GM12878 (cell line): ENCODE measurements around the gene SLC9C1. TPM values are rescaled to one million over a fixed set of nuclear protein-coding genes. Genes with fewer than 3 reads are reported as not detected.

Experiments
- ATAC-seq: fragments of 200-7000 bp; cut with Tn5 transposase; 3 replicates; pipeline ENCODE4 v1.9.1; 2020; ENCODE audit warnings: mild to moderate bottlenecking, moderate library complexity
- Bru-seq: library from RNA; stranded (reverse); fragments of 400-500 nt; gene quantifications from one replicate; lab custom pipeline; 2021; lab: Mats Ljungman, UMichigan
- BruChase-seq, 2 experiments: library from RNA; stranded (reverse); fragments of 400-500 nt; gene quantifications; one replicate each; lab custom pipeline; 2021; lab: Mats Ljungman, UMichigan
- BruUV-seq: library from RNA; stranded (reverse); fragments of 400-500 nt; replicated peaks from 2 replicates; lab custom pipeline; 2021; lab: Mats Ljungman, UMichigan
- CTCF ChIA-PET: fragments of 300-600 bp; sonication (Branson Sonifier 250); formaldehyde crosslinking; extraction: SDS; loops from one replicate; lab custom pipeline; 2021; ENCODE audit warnings: inconsistent platforms; lab: Yijun Ruan, JAX
- POLR2A ChIA-PET: fragments of 350-600 bp; formaldehyde crosslinking; extraction: SDS; loops from one replicate; lab custom pipeline; 2021; ENCODE audit warnings: inconsistent platforms; lab: Charles Lee
- RAD21 ChIA-PET: fragments of 300-600 bp; sonication (Branson Sonifier 250); formaldehyde crosslinking; loops from one replicate; lab custom pipeline; 2023; ENCODE audit warnings: antibody characterized with exemption; ENCODE audit not compliant: unreplicated experiment; lab: Charles Lee
- SMC1A ChIA-PET: fragments of 300-600 bp; sonication (Branson Sonifier 250); formaldehyde crosslinking; loops from one replicate; lab custom pipeline; 2023; ENCODE audit not compliant: unreplicated experiment, uncharacterized antibody; lab: Charles Lee
- DNase-seq: peaks from one replicate; pipeline ENCODE4 v3.0.0-alpha.2; 2011; ENCODE audit warnings: low read depth, low spot score
- FAIRE-seq: peaks from 3 replicates; lab custom pipeline; 2011; peaks lifted over from hg19 to GRCh38; lab: Jason Lieb, UNC
- H2AFZ ChIP-seq: 2 replicates; pipeline ENCODE4 v1.6.0; 2011; ENCODE audit warnings: low read depth, low read length, control low read depth; ENCODE audit not compliant: control insufficient read depth
- H3K27ac ChIP-seq: 2 replicates; pipeline ENCODE4 v1.5.1; 2011; ENCODE audit warnings: control low read depth; ENCODE audit not compliant: control insufficient read depth, insufficient read depth
- H3K27me3 ChIP-seq, 2 experiments: replicated peaks in 1 of 2; 2 replicates each; pipeline versions ENCODE4 v1.6.0 to v1.6.1; 2011; ENCODE audit warnings: low read length in 1 of 2; ENCODE audit not compliant: control insufficient read depth in 2 of 2, insufficient read depth in 2 of 2
- H3K36me3 ChIP-seq, 2 experiments: 2 replicates each; pipeline ENCODE4 v1.5.1; 2011; ENCODE audit warnings: low read length in 1 of 2; ENCODE audit not compliant: control insufficient read depth in 2 of 2, insufficient read depth in 2 of 2
- H3K4me1 ChIP-seq: 2 replicates; pipeline ENCODE4 v1.6.1; 2011; ENCODE audit warnings: mild to moderate bottlenecking, low read length, moderate library complexity, mixed read lengths; ENCODE audit not compliant: control insufficient read depth, insufficient read depth
- H3K4me2 ChIP-seq: 2 replicates; pipeline ENCODE4 v1.6.0; 2011; ENCODE audit warnings: control low read depth; ENCODE audit not compliant: control insufficient read depth, insufficient read depth
- H3K4me3 ChIP-seq: fragments of 200-600 bp; sonication (generic); 2 replicates; pipeline ENCODE4 v1.5.1; 2016
- H3K79me2 ChIP-seq: 2 replicates; pipeline ENCODE4 v1.6.0; 2011; ENCODE audit warnings: low read length; ENCODE audit not compliant: control insufficient read depth, insufficient read depth
- H3K9ac ChIP-seq: 2 replicates; pipeline ENCODE4 v1.8.0; 2011; ENCODE audit warnings: low read length, control low read depth, mixed read lengths; ENCODE audit not compliant: control insufficient read depth, insufficient read depth
- H3K9me3 ChIP-seq: replicated peaks from 3 replicates; pipeline ENCODE4 v1.5.1; 2011; ENCODE audit warnings: mild to moderate bottlenecking, low read length; ENCODE audit not compliant: control insufficient read depth, insufficient read depth
- H4K20me1 ChIP-seq: 2 replicates; pipeline ENCODE4 v1.6.0; 2011; ENCODE audit not compliant: control insufficient read depth, insufficient read depth
- BMI1 ChIP-seq: fragments of 450-650 bp; IDR thresholded peaks from 2 replicates; pipeline ENCODE4 v1.6.1; 2016; ENCODE audit warnings: mild to moderate bottlenecking, moderate library complexity, borderline replicate concordance
- FOS ChIP-seq: IDR thresholded peaks from 3 replicates; pipeline ENCODE4 v1.6.1; 2011; ENCODE audit warnings: borderline replicate concordance; ENCODE audit not compliant: insufficient read length; ENCODE audit errors: extremely low read depth
- MEF2B ChIP-seq: fragments of 450-650 bp; IDR thresholded peaks from 2 replicates; pipeline ENCODE4 v1.6.1; 2018; ENCODE audit warnings: mild to moderate bottlenecking, moderate library complexity; ENCODE audit not compliant: partially characterized antibody, poor library complexity, severe bottlenecking
- NR2C1 ChIP-seq: fragments of 450-650 bp; IDR thresholded peaks from 2 replicates; pipeline ENCODE4 v1.6.1; 2017; ENCODE audit warnings: antibody characterized with exemption, mild to moderate bottlenecking, moderate library complexity
- RB1 ChIP-seq: fragments of 450-650 bp; formaldehyde crosslinking; IDR thresholded peaks from 2 replicates; pipeline ENCODE4 v1.6.1; 2017; ENCODE audit warnings: mild to moderate bottlenecking, borderline replicate concordance
- TAF1 ChIP-seq: IDR thresholded peaks from 2 replicates; pipeline ENCODE4 v1.6.1; 2011; ENCODE audit warnings: mild to moderate bottlenecking, low read depth, low read length, borderline replicate concordance
- WGBS: methylation state at CpG from one replicate; pipeline ENCODE4 v1.1.6; 2016; ENCODE audit warnings: low lambda C conversion rate; ENCODE audit not compliant: insufficient replicate concordance, insufficient coverage; ENCODE audit errors: missing lambda C conversion rate; 5-methylcytosine and 5-hydroxymethylcytosine counted together
- in situ Hi-C: fragments of 300-500 bp; cut with MboI; formaldehyde crosslinking; loops from 9 replicates; pipeline ENCODE4 v1.14.3; 2018; ENCODE audit warnings: mixed read lengths
- intact Hi-C: fragments of 100-400 bp; cut with micrococcal nuclease; formaldehyde crosslinking; loops from one replicate; pipeline ENCODE4 v1.14.2; 2022; ENCODE audit not compliant: unreplicated experiment
- long read RNA-seq, 2 experiments: library from polyadenylated mRNA; unstranded; transcript quantifications; one replicate each; pipeline ENCODE4 v2.0.0, GENCODE V29; 2019 to 2020
- polyA minus RNA-seq, 3 experiments: library from RNA; depleted of rRNA, polyadenylated mRNA; stranded (reverse); fragments of >200 nt; gene quantifications; 2 replicates each; pipeline ENCODE4 v1.2.3, GENCODE V29; 2011
- polyA plus RNA-seq, 11 experiments: library from polyadenylated mRNA; depleted of rRNA in 4 of 11; unstranded in 6 of 11; stranded (reverse) in 5 of 11; fragments of >200 nt; fragmentation: Nextera tagmentation in 4 of 11; fragmentation: Illumina TruSeq in 1 of 11; extraction: Ambion mirVana in 4 of 11; extraction: Trizol in 1 of 11; gene quantifications; 1 replicate in 1 of 11; 2 replicates in 10 of 11; pipeline versions ENCODE4 v1.2.1 to v1.2.3, GENCODE V29; 2011 to 2016; ENCODE audit warnings: inconsistent platforms in 2 of 11, missing spikeins in 2 of 11, low read depth in 1 of 11
- total RNA-seq, 4 experiments: library from RNA; depleted of rRNA in 3 of 4; stranded (reverse); fragments of >200 nt in 3 of 4; fragmentation: Illumina TruSeq in 1 of 4; extraction: Trizol in 1 of 4; gene quantifications; 2 replicates each; pipeline versions ENCODE4 v1.2.1 to v1.2.3, GENCODE V29; 2013 to 2021
- TF ChIP-seq, protein P1 (sequence below): fragments of 450-650 bp; IDR thresholded peaks from 2 replicates; pipeline ENCODE4 v1.6.1; 2014; ENCODE audit warnings: mild to moderate bottlenecking
- TF ChIP-seq, protein P2 (sequence below): IDR thresholded peaks from 2 replicates; pipeline ENCODE4 v1.6.1; 2012; ENCODE audit warnings: low read depth, low read length, improper control_type of control experiment
- TF ChIP-seq, protein P3 (sequence below): IDR thresholded peaks from 2 replicates; pipeline ENCODE4 v1.6.1; 2011; ENCODE audit warnings: borderline replicate concordance, low read depth, mild to moderate bottlenecking, moderate library complexity, mixed read lengths, low read length; ENCODE audit not compliant: insufficient read depth; ENCODE audit errors: extremely low read length
- TF ChIP-seq, protein P4 (sequence below): fragments of 450-650 bp; formaldehyde crosslinking; IDR thresholded peaks from 2 replicates; pipeline ENCODE4 v1.5.0; 2022; ENCODE audit warnings: mild to moderate bottlenecking, missing genetic modification characterization

SLC9C1 gene
- total RNA-seq (2013; cell fraction: nucleolus; rRNA removed) = 3.6 and 5.6 TPM in 2 replicates
- total RNA-seq (2014; rRNA removed) (not detected in 2 replicates), total RNA-seq (2014; rRNA removed; fragmentation: Illumina TruSeq; extraction: Trizol) (not detected in 2 replicates), total RNA-seq (2021) (not detected in 2 replicates), polyA plus RNA-seq (2011; rRNA removed) (0.23 TPM in 1 of 2 replicates, not detected in the other), polyA plus RNA-seq (2014; fragmentation: Illumina TruSeq; extraction: Trizol) (not detected in 2 replicates), polyA plus RNA-seq (2014; fragmentation: Nextera tagmentation; extraction: Ambion mirVana) (not detected), polyA plus RNA-seq (2014; rRNA removed) (not detected in 2 replicates), polyA plus RNA-seq (2016; fragmentation: Nextera tagmentation; extraction: Ambion mirVana) (not detected), polyA minus RNA-seq (2011; rRNA and poly(A)+ RNA removed) (not detected in 2 replicates), Bru-seq, nascent RNA (percentile 29 among the genes with signal in this experiment), BruChase-seq, experiment 1, labeled RNA remaining after a 6-hour chase (percentile 17 among the genes with signal in this experiment), BruChase-seq, experiment 2, labeled RNA remaining after a 2-hour chase (percentile 23 among the genes with signal in this experiment)
- polyA plus RNA-seq (2011; ENCODE audit: low read depth) = not detected
- not detected in 2 replicates for polyA plus RNA-seq (2011; cell fraction: cytosol; rRNA removed)
- not detected in 2 replicates for polyA plus RNA-seq (2011; cell fraction: nucleus; rRNA removed)
- polyA plus RNA-seq (2012) = 0.07 TPM in 1 of 2 replicates, not detected in the other
- not detected in 2 replicates for polyA minus RNA-seq (2011; cell fraction: cytosol; rRNA and poly(A)+ RNA removed)
- not detected in 2 replicates for polyA minus RNA-seq (2011; cell fraction: nucleus; rRNA and poly(A)+ RNA removed)
- long read RNA-seq, experiment 1 = 0 reads
- long read RNA-seq, experiment 2, partial matches to known transcripts = 0 of 2 reads
- long read RNA-seq, experiment 2, other reads (novel, unspliced or antisense) = 2 of 2 reads

- H3K4me2 ChIP-seq = peak within 1 kb of the TSS; percentile 63
- SMC1A ChIA-PET = interaction anchor here (0.7 to 7.0 kb wide), 56 partner anchors 8 to 687 kb away, joined by 3 to 97 read pairs (median 5); partner anchors contain the start of genes BTLA, CD200 and GCSAM
- H3K4me1 ChIP-seq = peaks cover 7% of the 10 kb centered on the region; the same call in 1 of the 2 replicates
- H3K27ac ChIP-seq = peak within 1 kb of the TSS; percentile 71
- CTCF ChIA-PET = interaction anchor here (0.6 to 6.8 kb wide), 78 partner anchors 8 to 741 kb away, joined by 3 to 142 read pairs (median 4); partner anchors contain the start of genes CD200 and GCSAM
- FAIRE-seq (peak; percentile 7), DNase-seq (peak; percentile 85), ATAC-seq (peak; percentile 78)
- H3K27me3 ChIP-seq = no peaks in the 10 kb centered on the region
- POLR2A ChIA-PET = interaction anchor here (0.6 to 2.7 kb wide), 8 partner anchors 41 to 240 kb away, joined by 3 to 11 read pairs (median 4); no protein-coding TSS in a partner anchor
- BruUV-seq = TSS peak; percentile 84
- intact Hi-C loops (loop anchor here (1.0 to 10.0 kb wide), 6 partner anchors 33 to 681 kb away; partner anchors contain the start of gene CD200R1), in situ Hi-C loops (loop anchor here (5.0 kb wide), 2 partner anchors 156 to 181 kb away; no protein-coding TSS in a partner anchor)
- no peaks in the 10 kb centered on the region for H3K79me2 ChIP-seq
- RAD21 ChIA-PET = interaction anchor here (0.7 to 5.8 kb wide), 51 partner anchors 9 to 686 kb away, joined by 3 to 88 read pairs (median 5); partner anchors contain the start of genes ATG3, BTLA, CD200 and SLC35A5
- peak within 1 kb of the TSS; percentile 90 for H2AFZ ChIP-seq
- under 1% methylated on average over 15 of the region's 15 CpGs for WGBS
- no peaks in the 10 kb centered on the region for H3K36me3 ChIP-seq
- H4K20me1 ChIP-seq = no peaks in the 10 kb centered on the region
- H3K9me3 ChIP-seq = peaks cover 3% of the 10 kb centered on the region; the same call in 2 of the 3 replicates
- H3K9ac ChIP-seq = peak within 1 kb of the TSS; percentile 3
- peak within 1 kb of the TSS; percentile 52; the same call in 1 of the 2 replicates for H3K4me3 ChIP-seq
- TF ChIP-seq, protein P1, sequence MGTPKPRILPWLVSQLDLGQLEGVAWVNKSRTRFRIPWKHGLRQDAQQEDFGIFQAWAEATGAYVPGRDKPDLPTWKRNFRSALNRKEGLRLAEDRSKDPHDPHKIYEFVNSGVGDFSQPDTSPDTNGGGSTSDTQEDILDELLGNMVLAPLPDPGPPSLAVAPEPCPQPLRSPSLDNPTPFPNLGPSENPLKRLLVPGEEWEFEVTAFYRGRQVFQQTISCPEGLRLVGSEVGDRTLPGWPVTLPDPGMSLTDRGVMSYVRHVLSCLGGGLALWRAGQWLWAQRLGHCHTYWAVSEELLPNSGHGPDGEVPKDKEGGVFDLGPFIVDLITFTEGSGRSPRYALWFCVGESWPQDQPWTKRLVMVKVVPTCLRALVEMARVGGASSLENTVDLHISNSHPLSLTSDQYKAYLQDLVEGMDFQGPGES = no peak
- TF ChIP-seq FOS (no peak), NR2C1 (no peak), BMI1 (no peak), RB1 (no peak), MEF2B (no peak), TAF1 (no peak)
- TF ChIP-seq, protein P2, sequence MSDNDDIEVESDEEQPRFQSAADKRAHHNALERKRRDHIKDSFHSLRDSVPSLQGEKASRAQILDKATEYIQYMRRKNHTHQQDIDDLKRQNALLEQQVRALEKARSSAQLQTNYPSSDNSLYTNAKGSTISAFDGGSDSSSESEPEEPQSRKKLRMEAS = no peak
- TF ChIP-seq, protein P3, sequence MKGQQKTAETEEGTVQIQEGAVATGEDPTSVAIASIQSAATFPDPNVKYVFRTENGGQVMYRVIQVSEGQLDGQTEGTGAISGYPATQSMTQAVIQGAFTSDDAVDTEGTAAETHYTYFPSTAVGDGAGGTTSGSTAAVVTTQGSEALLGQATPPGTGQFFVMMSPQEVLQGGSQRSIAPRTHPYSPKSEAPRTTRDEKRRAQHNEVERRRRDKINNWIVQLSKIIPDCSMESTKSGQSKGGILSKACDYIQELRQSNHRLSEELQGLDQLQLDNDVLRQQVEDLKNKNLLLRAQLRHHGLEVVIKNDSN = no peak
- TF ChIP-seq, protein P4, sequence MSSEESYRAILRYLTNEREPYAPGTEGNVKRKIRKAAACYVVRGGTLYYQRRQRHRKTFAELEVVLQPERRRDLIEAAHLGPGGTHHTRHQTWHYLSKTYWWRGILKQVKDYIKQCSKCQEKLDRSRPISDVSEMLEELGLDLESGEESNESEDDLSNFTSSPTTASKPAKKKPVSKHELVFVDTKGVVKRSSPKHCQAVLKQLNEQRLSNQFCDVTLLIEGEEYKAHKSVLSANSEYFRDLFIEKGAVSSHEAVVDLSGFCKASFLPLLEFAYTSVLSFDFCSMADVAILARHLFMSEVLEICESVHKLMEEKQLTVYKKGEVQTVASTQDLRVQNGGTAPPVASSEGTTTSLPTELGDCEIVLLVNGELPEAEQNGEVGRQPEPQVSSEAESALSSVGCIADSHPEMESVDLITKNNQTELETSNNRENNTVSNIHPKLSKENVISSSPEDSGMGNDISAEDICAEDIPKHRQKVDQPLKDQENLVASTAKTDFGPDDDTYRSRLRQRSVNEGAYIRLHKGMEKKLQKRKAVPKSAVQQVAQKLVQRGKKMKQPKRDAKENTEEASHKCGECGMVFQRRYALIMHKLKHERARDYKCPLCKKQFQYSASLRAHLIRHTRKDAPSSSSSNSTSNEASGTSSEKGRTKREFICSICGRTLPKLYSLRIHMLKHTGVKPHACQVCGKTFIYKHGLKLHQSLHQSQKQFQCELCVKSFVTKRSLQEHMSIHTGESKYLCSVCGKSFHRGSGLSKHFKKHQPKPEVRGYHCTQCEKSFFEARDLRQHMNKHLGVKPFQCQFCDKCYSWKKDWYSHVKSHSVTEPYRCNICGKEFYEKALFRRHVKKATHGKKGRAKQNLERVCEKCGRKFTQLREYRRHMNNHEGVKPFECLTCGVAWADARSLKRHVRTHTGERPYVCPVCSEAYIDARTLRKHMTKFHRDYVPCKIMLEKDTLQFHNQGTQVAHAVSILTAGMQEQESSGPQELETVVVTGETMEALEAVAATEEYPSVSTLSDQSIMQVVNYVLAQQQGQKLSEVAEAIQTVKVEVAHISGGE (CRISPR knock-in tag) = no peak
These were observed at the start of gene SLC9C1 for GRCh38 chr3:112293368-112294321. SLC9C1 (minus strand) TSS chr3:112294216; CDS start chr3:112286791, 7,425 bp downstream.
